WI38 (cell line): ENCODE data around the gene GABRP.

ENCODE experiments used
- H3K4me3 ChIP-seq: 2 replicates; pipeline ENCODE4 v1.5.1; 2011; ENCODE audit warnings: low read depth, mild to moderate bottlenecking, control low read depth, low read length
- CTCF ChIP-seq: IDR thresholded peaks from 2 replicates; pipeline ENCODE4 v1.5.1; 2012; ENCODE audit warnings: low read depth, mild to moderate bottlenecking, control low read depth, low read length

Gene GABRP

GRCh38 chr5:170848033-170848432 is 64.5 kb downstream of the GABRP start:
- H3K4me3 ChIP-seq, result no peak overlapping the region
- no peak for TF ChIP-seq CTCF

GRCh38 chr5:170849374-170849773 is 65.8 kb downstream of the GABRP start:
- no peak for TF ChIP-seq CTCF

GRCh38 chr5:170854566-170854965 is 71.0 kb downstream of the GABRP start:
- TF ChIP-seq CTCF, result no peak
- no peak overlapping the region for H3K4me3 ChIP-seq

More at GRCh38 chr5:170849374-170849773, 65.8 kb downstream of the GABRP start:
- no peak overlapping the region for H3K4me3 ChIP-seq

GRCh38 chr5:170857066-170857465 is 73.5 kb downstream of the GABRP start:
- no peak overlapping the region for H3K4me3 ChIP-seq
- TF ChIP-seq CTCF, result no peak

GRCh38 chr5:170860415-170860814 is 76.9 kb downstream of the GABRP start:
- H3K4me3 ChIP-seq, result no peak overlapping the region
- no peak for TF ChIP-seq CTCF

- H3K4me3 ChIP-seq, result no peak overlapping the region
Observed at GRCh38 chr5:170860818-170861666, 77.5 kb downstream of the GABRP start.

More at GRCh38 chr5:170860818-170861666, 77.5 kb downstream of the GABRP start:
- no peak for TF ChIP-seq CTCF
